HFFc6 (cell line): Measurements from ENCODE around the gene FCRL2. TPM values are rescaled to one million over a fixed set of nuclear protein-coding genes. Genes with fewer than 3 reads are reported as not detected.

Experiments
- DNase-seq: peaks from one replicate; pipeline ENCODE4 v3.0.0-alpha.2; 2018
- H3K27ac Mint-ChIP-seq: 2 replicates; pipeline ENCODE4 v1.8.0; 2020; ENCODE audit warnings: mild to moderate bottlenecking, mixed read lengths
- H3K27me3 Mint-ChIP-seq: 2 replicates; pipeline ENCODE4 v1.8.0; 2021; ENCODE audit warnings: mild to moderate bottlenecking, moderate library complexity, mixed read lengths; ENCODE audit not compliant: insufficient read depth
- H3K36me3 Mint-ChIP-seq: 2 replicates; pipeline ENCODE4 v1.8.0; 2021; ENCODE audit warnings: low read depth, mixed read lengths
- H3K4me1 Mint-ChIP-seq: 2 replicates; pipeline ENCODE4 v1.8.0; 2020; ENCODE audit warnings: low read depth, mixed read lengths
- H3K4me3 Mint-ChIP-seq: 2 replicates; pipeline ENCODE4 v1.8.0; 2020; ENCODE audit warnings: mild to moderate bottlenecking, moderate library complexity, mixed read lengths
- H3K9me3 Mint-ChIP-seq: 2 replicates; pipeline ENCODE4 v1.8.0; 2020; ENCODE audit warnings: mild to moderate bottlenecking, mixed read lengths
- CTCF ChIP-seq: fragments of 200-600 bp; sonication (generic); IDR thresholded peaks from 2 replicates; pipeline ENCODE4 v1.5.0; 2021; ENCODE audit warnings: antibody characterized with exemption, mild to moderate bottlenecking
- total RNA-seq, 6 experiments: library from RNA; stranded (reverse); fragmentation: NEBNext Ultra II Directional; extraction: Animal tissue kit (Norgen Biotek cat#: 25700); gene quantifications; 2 replicates in 1 of 6; 3 replicates in 5 of 6; pipeline ENCODE4 v1.2.3, GENCODE V29; 2021

Gene FCRL2
- total RNA-seq, 6 experiments from 2014 or later, result not detected

- Mint-ChIP-seq H3K27me3 (peaks cover 2% of the 10 kb centered on the region), H3K4me1 (no peaks in the 10 kb centered on the region), H3K9me3 (peaks cover 54% of the 10 kb centered on the region), H3K4me3 (no peak overlapping the region), H3K27ac (no peak overlapping the region), H3K36me3 (no peaks in the 10 kb centered on the region)
- no peak for TF ChIP-seq CTCF
- DNase-seq, result no peak
Observed at GRCh38 chr1:157784801-157785200, 7.9 kb upstream of the FCRL2 start.

- no peaks in the 10 kb centered on the region for H3K4me1 Mint-ChIP-seq
- no peak for TF ChIP-seq CTCF
- H3K27ac Mint-ChIP-seq, result no peak overlapping the region
- peaks cover 46% of the 10 kb centered on the region for H3K9me3 Mint-ChIP-seq
- no peaks in the 10 kb centered on the region for H3K36me3 Mint-ChIP-seq
- peaks cover 2% of the 10 kb centered on the region for H3K27me3 Mint-ChIP-seq
- no peak for DNase-seq
- no peak overlapping the region for H3K4me3 Mint-ChIP-seq
Observed at GRCh38 chr1:157782931-157783330, 6.0 kb upstream of the FCRL2 start.

GRCh38 chr1:157781048-157781447 lies 4.1 kb upstream of the FCRL2 start:
- Mint-ChIP-seq H3K4me3 (no peak overlapping the region), H3K27ac (no peak overlapping the region)

GRCh38 chr1:157775101-157775870 lies 1.6 kb downstream of the FCRL2 start:
- Mint-ChIP-seq H3K36me3 (no peaks in the 10 kb centered on the region), H3K4me3 (no peak overlapping the region), H3K4me1 (no peaks in the 10 kb centered on the region), H3K27ac (no peak overlapping the region), H3K9me3 (peaks cover 22% of the 10 kb centered on the region), H3K27me3 (no peaks in the 10 kb centered on the region; the same call in 1 of the 2 replicates)
- TF ChIP-seq CTCF, result no peak
- no peak for DNase-seq

More at GRCh38 chr1:157781048-157781447, 4.1 kb upstream of the FCRL2 start:
- Mint-ChIP-seq H3K27me3 (peaks cover 2% of the 10 kb centered on the region), H3K36me3 (no peaks in the 10 kb centered on the region), H3K4me1 (no peaks in the 10 kb centered on the region), H3K9me3 (peaks cover 35% of the 10 kb centered on the region)
- TF ChIP-seq CTCF, result no peak
- DNase-seq, result no peak

GRCh38 chr1:157774412-157774811 lies 2.5 kb downstream of the FCRL2 start:
- no peak for TF ChIP-seq CTCF
- H3K4me1 Mint-ChIP-seq, result no peaks in the 10 kb centered on the region
- no peaks in the 10 kb centered on the region for H3K36me3 Mint-ChIP-seq
- DNase-seq, result no peak
- peaks cover 19% of the 10 kb centered on the region for H3K9me3 Mint-ChIP-seq
- H3K27me3 Mint-ChIP-seq, result peaks cover 2% of the 10 kb centered on the region
- H3K27ac Mint-ChIP-seq, result no peak overlapping the region
- no peak overlapping the region for H3K4me3 Mint-ChIP-seq
